ENCODE measurements around the gene ATCAY.

ATCAY gene

DNA sequence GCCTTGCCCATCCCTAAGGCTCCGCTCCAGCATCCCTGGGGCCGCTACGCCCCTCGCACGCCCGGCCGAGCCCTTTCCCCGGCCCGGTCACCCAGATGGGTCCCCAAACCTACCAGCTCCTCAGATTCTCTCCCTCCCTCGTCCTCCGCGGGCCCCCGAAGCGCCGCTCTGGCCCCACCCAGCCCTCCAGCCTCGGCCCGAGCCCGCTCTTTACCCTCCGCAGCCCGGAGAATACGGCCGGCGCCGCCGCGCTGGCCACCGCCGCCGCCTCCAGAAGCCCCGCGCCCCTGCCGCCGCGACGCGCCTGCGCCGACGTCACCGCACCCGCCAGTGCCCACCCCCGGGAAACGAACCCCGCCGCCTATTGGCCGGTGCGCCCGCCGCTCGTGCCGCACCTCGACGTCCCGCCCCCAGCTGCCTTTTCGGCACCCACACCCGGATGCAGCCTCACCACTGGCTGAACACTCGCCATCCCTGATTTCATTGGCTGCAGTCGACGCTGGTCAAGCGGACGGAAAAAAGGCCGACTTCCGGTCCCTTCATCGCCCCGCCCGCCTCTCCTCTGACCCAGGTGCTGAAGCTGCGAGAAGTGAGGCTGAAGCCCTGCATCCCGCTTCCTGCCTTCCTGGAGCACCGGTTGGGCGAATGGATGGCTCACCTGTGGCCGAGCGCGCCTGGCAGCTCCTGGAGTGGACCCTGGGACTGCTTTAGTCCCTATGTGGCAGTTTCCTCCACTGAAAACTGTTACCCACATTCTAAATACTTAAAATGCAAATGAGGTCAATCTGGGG lies 90.5 kb downstream of the ATCAY start, which contains the start of gene DAPK3:
Gene DAPK3 (minus strand): TSS at position 292 of the 791 bp plus-strand sequence. CDS start 1,364 bp downstream, outside the sequence.
- Histone ChIP-seq H3K36me3 (ENCODE audit: insufficient read depth, low read length) (peaks cover 37% of the 10 kb centered on the region), H3K9ac (ENCODE audit: low read depth, low read length) (peak within 1 kb of the TSS; percentile 99), H3K9me3 (ENCODE audit: control insufficient read depth, insufficient read depth, low read length) (no peaks in the 10 kb centered on the region), H3K4me1 (ENCODE audit: insufficient read depth, low read length) (peaks cover 20% of the 10 kb centered on the region)

GRCh38 chr19:3975144-3975543 lies 94.7 kb downstream of the ATCAY start:
- H3K36me3 ChIP-seq (ENCODE audit: insufficient read depth, low read length), result peaks cover 45% of the 10 kb centered on the region
- H3K9ac ChIP-seq (ENCODE audit: low read depth, low read length), result no peak overlapping the region
- H3K9me3 ChIP-seq (ENCODE audit: control insufficient read depth, insufficient read depth, low read length), result no peaks in the 10 kb centered on the region
- no peaks in the 10 kb centered on the region for H3K4me1 ChIP-seq (ENCODE audit: insufficient read depth, low read length)

GRCh38 chr19:3975637-3976087 lies 95.2 kb downstream of the ATCAY start:
- peaks cover 50% of the 10 kb centered on the region for H3K36me3 ChIP-seq (ENCODE audit: insufficient read depth, low read length)
- H3K9me3 ChIP-seq (ENCODE audit: control insufficient read depth, insufficient read depth, low read length), result no peaks in the 10 kb centered on the region
- no peak overlapping the region for H3K9ac ChIP-seq (ENCODE audit: low read depth, low read length)
- no peaks in the 10 kb centered on the region for H3K4me1 ChIP-seq (ENCODE audit: insufficient read depth, low read length)

GRCh38 chr19:3976495-3977241 lies 96.2 kb downstream of the ATCAY start:
- H3K9me3 ChIP-seq (ENCODE audit: control insufficient read depth, insufficient read depth, low read length), result no peaks in the 10 kb centered on the region
- no peak overlapping the region for H3K9ac ChIP-seq (ENCODE audit: low read depth, low read length)
- H3K4me1 ChIP-seq (ENCODE audit: insufficient read depth, low read length), result no peaks in the 10 kb centered on the region
- H3K36me3 ChIP-seq (ENCODE audit: insufficient read depth, low read length), result peaks cover 58% of the 10 kb centered on the region

Data from ES-I3 (cell line).